Cerebellar cortex (tissue), 1 donor: ENCODE measurements around the gene ADAM12.
"Not testable (repeated sequence)": the region's sequence is repeated elsewhere in the genome, so short reads cannot be mapped to it uniquely, and the experiment has no call there.

Experiments
- DNase-seq: peaks from one replicate; pipeline ENCODE4 v3.0.0-alpha.2; 2015; ENCODE audit warnings: low spot score

Gene ADAM12

GRCh38 chr10:126402721-126403695 is 14.7 kb upstream of the ADAM12 start:
- no peak for DNase-seq

- DNase-seq = no peak
These were observed 12.4 kb upstream of the ADAM12 start for GRCh38 chr10:126400641-126401040.

GRCh38 chr10:126398924-126399323 is 10.6 kb upstream of the ADAM12 start:
- no peak for DNase-seq

GRCh38 chr10:126398383-126398743 is 10.1 kb upstream of the ADAM12 start:
- no peak for DNase-seq

GRCh38 chr10:126397640-126398382 is 9.5 kb upstream of the ADAM12 start:
- DNase-seq = no peak

GRCh38 chr10:126397156-126397555 is 8.9 kb upstream of the ADAM12 start:
- no peak for DNase-seq

GRCh38 chr10:126394948-126395347 is 6.7 kb upstream of the ADAM12 start:
- DNase-seq = no peak

- DNase-seq = no peak
These were observed 4.8 kb upstream of the ADAM12 start for GRCh38 chr10:126393076-126393475.

GRCh38 chr10:126392469-126392868 is 4.2 kb upstream of the ADAM12 start:
- DNase-seq = no peak

- DNase-seq = no peak
These were observed 3.8 kb upstream of the ADAM12 start for GRCh38 chr10:126392068-126392467.

- DNase-seq = no peak
These were observed 3.1 kb upstream of the ADAM12 start for GRCh38 chr10:126391192-126391885.

GRCh38 chr10:126390324-126390723 is 2.0 kb upstream of the ADAM12 start:
- no peak for DNase-seq

- no peak for DNase-seq
These were observed 996 bp downstream of the ADAM12 start for GRCh38 chr10:126387041-126387921.

GRCh38 chr10:126384269-126384873 is 3.9 kb downstream of the ADAM12 start:
- no peak for DNase-seq

- no peak for DNase-seq
These were observed 7.8 kb downstream of the ADAM12 start for GRCh38 chr10:126380352-126381076.

GRCh38 chr10:126379166-126379565 is 9.1 kb downstream of the ADAM12 start:
- DNase-seq = not testable (repeated sequence)

GRCh38 chr10:126376956-126377355 is 11.3 kb downstream of the ADAM12 start:
- DNase-seq = no peak

- DNase-seq = no peak
These were observed 12.2 kb downstream of the ADAM12 start for GRCh38 chr10:126375926-126376554.

- no peak for DNase-seq
These were observed 13.0 kb downstream of the ADAM12 start for GRCh38 chr10:126375299-126375698.

GRCh38 chr10:126374435-126374834 is 13.8 kb downstream of the ADAM12 start:
- no peak for DNase-seq
